Measurements from ENCODE around the gene CFAP77. TPM values are rescaled to one million over a fixed set of nuclear protein-coding genes. Genes with fewer than 3 reads are reported as not detected.

The CFAP77 gene
- total and polyA plus RNA-seq, 2 of the 4 experiments (the other 2 are of a cell fraction), result not detected

GRCh38 chr9:132579427-132579798 lies 169.4 kb downstream of the CFAP77 start:
- no peak overlapping the region for H3K4me2 ChIP-seq (ENCODE audit: low read depth, low read length)
- no peak overlapping the region for H4K91ac ChIP-seq (ENCODE audit: insufficient read depth, low read depth, low read length)
- no peak overlapping the region for H2BK120ac ChIP-seq (ENCODE audit: low read depth, low read length)
- ChIA-PET POLR2A (ENCODE audit: unreplicated experiment) (no interaction called here), CTCF (no interaction called here)
- H3K4me1 ChIP-seq (ENCODE audit: control insufficient read depth, insufficient read depth, low read length), result no peaks in the 10 kb centered on the region
- no peaks in the 10 kb centered on the region; the same call in 1 of the 2 replicates for H3K9me3 ChIP-seq (ENCODE audit: control insufficient read depth, insufficient read depth, low read length)
- H3K4ac ChIP-seq (ENCODE audit: low read depth, low read length), result no peak overlapping the region
- H2AK5ac ChIP-seq (ENCODE audit: low read depth, low read length), result no peak overlapping the region
- no peak overlapping the region for H2BK15ac ChIP-seq (ENCODE audit: low read depth, low read length)
- WGBS, 2 experiments (ENCODE audit: extremely low coverage in 2 of 2, insufficient read length in 1 of 2), result 19% methylated on average over 6 of the region's 15 CpGs; no CpG with 5 or more reads in 1 of the 2 experiments
- H4K8ac ChIP-seq (ENCODE audit: low read depth in 2 of 2, low read length in 2 of 2), result no peak overlapping the region
- no peak overlapping the region for H3K14ac ChIP-seq (replicated peaks; ENCODE audit: low read depth, low read length)
- BruUV-seq (replicated peaks), result no TSS peak
- no peak overlapping the region for H2BK5ac ChIP-seq (ENCODE audit: low read depth, low read length, poor library complexity, severe bottlenecking)
- no peak overlapping the region for H3K18ac ChIP-seq (ENCODE audit: low read depth, low read length)
- no peak overlapping the region for H3K9ac ChIP-seq (ENCODE audit: low read depth, low read length)
- no peaks in the 10 kb centered on the region for H3K79me1 ChIP-seq (ENCODE audit: low read depth in 1 of 2, low read length in 2 of 2)
- H2AFZ ChIP-seq (replicated peaks; ENCODE audit: low read length, poor library complexity), result no peak overlapping the region
- H3K56ac ChIP-seq (ENCODE audit: extremely low read depth, insufficient read depth, low read length), result no peak overlapping the region
- no peak overlapping the region for H2BK20ac ChIP-seq (ENCODE audit: low read depth, low read length)
- no peak overlapping the region for H3K23ac ChIP-seq (ENCODE audit: low read depth, low read length)
- H3K27me3 ChIP-seq (ENCODE audit: control insufficient read depth, insufficient read depth, low read length), result peaks cover 79% of the 10 kb centered on the region
- no peak overlapping the region for H4K5ac ChIP-seq (ENCODE audit: low read depth, low read length)
- in situ Hi-C loops (cut with MboI; ENCODE audit: low sequenced_read_pairs) (loop anchor here (5.0 kb wide), 1 partner anchor 72 kb away; no protein-coding TSS in a partner anchor), intact Hi-C loops (cut with micrococcal nuclease) (loop anchor here (5.0 kb wide), 1 partner anchor 822 kb away; no protein-coding TSS in a partner anchor), dilution Hi-C loops (cut with HindIII; ENCODE audit: low sequenced_read_pairs, unreplicated experiment) (no loop called here)
- peaks cover 18% of the 10 kb centered on the region; the same call in 1 of the 2 replicates for H4K20me1 ChIP-seq (ENCODE audit: insufficient read depth, low read length)
- no peak for TF ChIP-seq FOS (IDR thresholded peaks at IDR 0.05; ENCODE audit: low read depth, low read length)
- no peak for TF ChIP-seq ELK1 (IDR thresholded peaks at IDR 0.05; ENCODE audit: borderline replicate concordance, low read depth, low read length)
- TF ChIP-seq POLR2A (IDR thresholded peaks at IDR 0.05; ENCODE audit: low read depth, low read length), result no peak
- TF ChIP-seq CEBPB (IDR thresholded peaks at IDR 0.05; ENCODE audit: low read depth, low read length), result no peak
- TF ChIP-seq NFE2L2 (IDR thresholded peaks at IDR 0.05; ENCODE audit: low read depth, low read length), result no peak
- TF ChIP-seq RFX5 (IDR thresholded peaks at IDR 0.05; ENCODE audit: low read depth, low read length), result no peak
- TF ChIP-seq MXI1 (IDR thresholded peaks at IDR 0.05; ENCODE audit: borderline replicate concordance, low read depth, low read length), result no peak
- TF ChIP-seq MAZ (IDR thresholded peaks at IDR 0.05; ENCODE audit: borderline replicate concordance, low read depth, low read length), result no peak
- no peak for TF ChIP-seq RCOR1 (IDR thresholded peaks at IDR 0.05; ENCODE audit: insufficient replicate concordance, low read length)
- TF ChIP-seq CHD1 (IDR thresholded peaks at IDR 0.05; ENCODE audit: low read depth, low read length), result no peak
- TF ChIP-seq, protein P1, sequence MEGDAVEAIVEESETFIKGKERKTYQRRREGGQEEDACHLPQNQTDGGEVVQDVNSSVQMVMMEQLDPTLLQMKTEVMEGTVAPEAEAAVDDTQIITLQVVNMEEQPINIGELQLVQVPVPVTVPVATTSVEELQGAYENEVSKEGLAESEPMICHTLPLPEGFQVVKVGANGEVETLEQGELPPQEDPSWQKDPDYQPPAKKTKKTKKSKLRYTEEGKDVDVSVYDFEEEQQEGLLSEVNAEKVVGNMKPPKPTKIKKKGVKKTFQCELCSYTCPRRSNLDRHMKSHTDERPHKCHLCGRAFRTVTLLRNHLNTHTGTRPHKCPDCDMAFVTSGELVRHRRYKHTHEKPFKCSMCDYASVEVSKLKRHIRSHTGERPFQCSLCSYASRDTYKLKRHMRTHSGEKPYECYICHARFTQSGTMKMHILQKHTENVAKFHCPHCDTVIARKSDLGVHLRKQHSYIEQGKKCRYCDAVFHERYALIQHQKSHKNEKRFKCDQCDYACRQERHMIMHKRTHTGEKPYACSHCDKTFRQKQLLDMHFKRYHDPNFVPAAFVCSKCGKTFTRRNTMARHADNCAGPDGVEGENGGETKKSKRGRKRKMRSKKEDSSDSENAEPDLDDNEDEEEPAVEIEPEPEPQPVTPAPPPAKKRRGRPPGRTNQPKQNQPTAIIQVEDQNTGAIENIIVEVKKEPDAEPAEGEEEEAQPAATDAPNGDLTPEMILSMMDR (conservative IDR thresholded peaks at IDR 0.05; ENCODE audit: low read depth, low read length), result no peak
- no peak for TF ChIP-seq USF2 (IDR thresholded peaks at IDR 0.05; ENCODE audit: low read depth, low read length)
- no peak for TF ChIP-seq SMC3 (IDR thresholded peaks at IDR 0.05; ENCODE audit: low read depth, low read length)
- no peak for TF ChIP-seq BHLHE40 (IDR thresholded peaks at IDR 0.05; ENCODE audit: low read depth, low read length)
- TF ChIP-seq MAFK (IDR thresholded peaks at IDR 0.05; ENCODE audit: low read depth, low read length), result no peak
- no peak for TF ChIP-seq RAD21 (IDR thresholded peaks at IDR 0.05; ENCODE audit: low read length)
- H3K27ac ChIP-seq (ENCODE audit: insufficient read depth, low read length), result no peak overlapping the region
- ATAC-seq (ENCODE audit: low read depth) (no peak), DNase-seq (no peak)
- no peaks in the 10 kb centered on the region for H3K36me3 ChIP-seq (ENCODE audit: control insufficient read depth, insufficient read depth, low read length)
- H2AK9ac ChIP-seq (replicated peaks; ENCODE audit: low read depth, low read length, poor library complexity), result no peak overlapping the region
- no peak overlapping the region for H3K4me3 ChIP-seq (ENCODE audit: insufficient read depth, low read depth, low read length)
- H3K9me1 ChIP-seq (ENCODE audit: insufficient read depth, low read length), result no peaks in the 10 kb centered on the region
